Activated CD8-positive, alpha-beta memory T cell treated with anti-CD3 and anti-CD28 coated beads, Interleukin-2, amount 50 U/mL, for 24 hours (primary cell): Measurements from ENCODE around the gene USP19.

Experiments used
- DNase-seq: peaks from one replicate; pipeline ENCODE4 v3.0.0-alpha.2; 2020; ENCODE audit errors: extremely low read depth

Gene USP19

DNA sequence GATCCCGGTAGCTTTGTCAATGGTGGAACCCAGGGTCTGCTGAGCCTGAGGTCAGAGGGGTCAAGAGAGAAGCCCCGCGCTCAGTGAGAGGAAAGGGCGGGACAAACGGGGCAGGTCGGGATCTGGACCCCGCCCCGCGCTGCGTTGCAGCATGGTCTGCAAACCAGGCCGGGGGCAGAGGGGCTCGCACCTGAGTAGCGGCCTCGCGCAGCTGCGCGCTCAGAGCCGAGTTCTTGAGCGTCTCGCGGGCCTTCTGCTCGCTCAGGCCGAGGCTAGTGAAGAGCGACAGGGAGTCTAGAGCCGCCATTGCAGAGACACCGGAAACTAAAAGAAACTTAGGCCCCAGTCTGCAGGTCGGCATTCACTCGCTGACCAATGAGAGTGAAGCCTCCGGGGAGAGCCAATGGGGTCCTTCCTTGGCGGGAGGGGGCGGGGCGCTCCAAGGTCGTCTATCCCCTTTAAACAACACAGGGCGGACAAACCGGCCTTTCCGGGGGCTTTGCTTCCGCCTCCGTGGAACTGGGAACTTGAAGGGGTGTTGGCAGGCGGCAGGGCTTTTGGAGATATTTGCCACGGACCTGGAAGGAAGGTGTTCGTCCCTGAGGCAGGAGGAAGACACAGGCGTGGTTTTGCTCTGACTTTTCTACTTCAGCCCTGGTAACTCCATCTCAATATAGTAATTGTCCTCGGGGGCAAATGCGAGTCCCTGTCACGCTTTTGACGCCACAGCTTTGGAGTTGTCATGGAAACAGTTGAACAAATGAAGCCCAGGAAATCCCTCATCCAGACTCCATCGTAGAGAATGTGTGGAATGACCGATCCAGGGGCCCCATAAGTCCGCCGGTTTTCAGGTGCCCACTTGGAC is 16.0 kb downstream of the USP19 start, which contains the start of gene QARS1:
TSS of gene QARS1 (minus strand) at position 331 of the 865 bp plus-strand sequence. CDS start at position 307, 24 bp downstream.
- DNase-seq, result peak; percentile 83

DNA sequence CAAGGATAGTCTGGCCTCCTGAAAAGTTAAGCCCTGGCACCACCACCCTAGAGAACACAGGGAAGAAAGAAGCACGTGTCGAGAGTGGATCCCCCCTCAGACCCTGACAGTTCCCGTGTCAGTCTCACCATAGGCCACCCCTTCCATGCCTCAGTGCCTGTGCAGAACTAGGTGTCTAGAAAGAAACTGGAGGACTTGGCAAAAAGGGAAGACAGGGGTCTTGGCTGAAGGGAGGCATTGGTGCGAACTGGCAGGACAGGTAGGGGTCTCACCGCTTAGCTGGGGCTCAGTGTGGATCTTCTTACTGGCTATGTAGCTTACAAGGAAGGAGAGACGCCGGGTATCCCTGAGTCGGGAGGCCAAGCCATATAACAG is 16.6 kb downstream of the USP19 start:
- no peak for DNase-seq

DNA sequence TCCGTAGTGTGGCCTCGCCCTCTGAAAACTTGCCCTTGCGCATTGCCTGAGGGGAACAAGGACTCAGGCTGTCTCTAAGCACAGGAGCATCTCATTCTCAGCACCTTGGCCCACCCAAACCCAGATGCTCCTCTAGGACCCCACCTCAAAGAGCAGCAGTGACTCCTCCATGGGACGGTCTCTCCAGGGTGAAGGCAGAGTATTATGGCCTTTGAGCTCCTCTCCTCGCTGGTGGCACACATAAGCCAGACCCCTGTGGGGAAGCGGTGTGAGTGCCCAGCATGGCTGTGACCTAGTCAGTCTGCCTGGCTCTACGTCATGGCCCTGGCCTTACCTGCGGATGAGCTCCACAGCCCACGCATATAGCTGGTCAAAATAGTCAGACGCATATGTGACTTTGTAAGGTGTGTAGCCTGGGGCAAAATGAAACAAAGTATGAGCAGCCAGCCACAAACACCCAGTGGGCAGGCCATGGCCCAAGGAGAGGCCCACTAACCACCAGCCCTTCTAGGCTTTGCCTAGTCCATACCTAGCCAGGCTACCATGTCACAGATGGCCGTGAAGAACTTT is 20.5 kb downstream of the USP19 start:
- DNase-seq, result no peak

DNA sequence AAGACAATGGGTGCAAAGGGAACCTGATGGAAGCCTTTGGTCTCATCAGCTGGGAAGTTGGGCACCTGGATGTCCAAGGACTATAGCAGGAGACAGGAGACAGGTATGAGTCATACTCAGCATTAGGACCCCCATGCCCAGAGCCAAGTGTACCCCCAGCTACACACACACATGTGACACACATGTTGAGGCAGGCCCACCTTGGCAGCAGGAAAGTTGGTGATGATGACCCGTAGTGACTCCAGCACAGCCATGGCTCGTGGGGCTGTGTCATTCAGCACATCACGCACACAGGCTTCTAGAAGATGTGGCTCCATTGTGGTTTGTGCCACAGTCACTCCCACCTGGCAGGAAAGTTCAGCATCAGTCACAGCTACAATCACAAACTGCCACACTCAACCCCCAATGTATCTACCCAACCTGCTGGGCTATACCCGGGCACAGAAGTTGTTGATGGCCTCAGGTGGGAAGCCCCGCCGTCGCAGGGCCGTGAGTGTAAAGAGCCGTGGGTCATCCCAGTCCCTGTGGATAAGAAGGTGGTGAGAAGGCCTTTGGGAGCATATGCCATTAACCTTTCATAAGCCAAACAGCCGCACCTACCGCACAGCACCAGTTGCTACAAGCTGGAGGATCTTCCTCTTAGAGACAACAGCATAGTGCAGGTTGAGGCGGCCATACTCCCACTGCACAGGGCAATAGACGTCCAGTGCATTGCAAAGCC is 21.6 kb downstream of the USP19 start:
- DNase-seq, result no peak

DNA sequence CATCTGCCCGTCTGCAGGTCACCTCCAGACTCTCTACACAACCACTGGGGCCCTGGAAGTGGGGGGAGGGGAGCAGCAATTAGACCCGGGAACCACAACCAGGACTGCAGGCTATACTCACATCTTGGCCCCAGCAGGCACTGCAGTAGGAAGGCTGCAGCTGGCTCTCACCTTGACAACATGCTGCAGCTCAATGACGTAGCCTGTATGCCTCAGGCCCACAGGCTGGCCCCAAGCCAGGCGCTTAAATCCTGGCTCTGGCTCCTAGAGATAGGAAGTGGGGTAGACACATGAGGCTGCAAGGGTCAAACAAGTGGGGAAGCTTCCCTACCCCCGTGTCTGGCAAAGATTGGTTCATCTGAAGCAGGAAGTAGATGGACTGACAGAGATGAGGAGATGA is 22.2 kb downstream of the USP19 start:
- DNase-seq, result no peak

DNA sequence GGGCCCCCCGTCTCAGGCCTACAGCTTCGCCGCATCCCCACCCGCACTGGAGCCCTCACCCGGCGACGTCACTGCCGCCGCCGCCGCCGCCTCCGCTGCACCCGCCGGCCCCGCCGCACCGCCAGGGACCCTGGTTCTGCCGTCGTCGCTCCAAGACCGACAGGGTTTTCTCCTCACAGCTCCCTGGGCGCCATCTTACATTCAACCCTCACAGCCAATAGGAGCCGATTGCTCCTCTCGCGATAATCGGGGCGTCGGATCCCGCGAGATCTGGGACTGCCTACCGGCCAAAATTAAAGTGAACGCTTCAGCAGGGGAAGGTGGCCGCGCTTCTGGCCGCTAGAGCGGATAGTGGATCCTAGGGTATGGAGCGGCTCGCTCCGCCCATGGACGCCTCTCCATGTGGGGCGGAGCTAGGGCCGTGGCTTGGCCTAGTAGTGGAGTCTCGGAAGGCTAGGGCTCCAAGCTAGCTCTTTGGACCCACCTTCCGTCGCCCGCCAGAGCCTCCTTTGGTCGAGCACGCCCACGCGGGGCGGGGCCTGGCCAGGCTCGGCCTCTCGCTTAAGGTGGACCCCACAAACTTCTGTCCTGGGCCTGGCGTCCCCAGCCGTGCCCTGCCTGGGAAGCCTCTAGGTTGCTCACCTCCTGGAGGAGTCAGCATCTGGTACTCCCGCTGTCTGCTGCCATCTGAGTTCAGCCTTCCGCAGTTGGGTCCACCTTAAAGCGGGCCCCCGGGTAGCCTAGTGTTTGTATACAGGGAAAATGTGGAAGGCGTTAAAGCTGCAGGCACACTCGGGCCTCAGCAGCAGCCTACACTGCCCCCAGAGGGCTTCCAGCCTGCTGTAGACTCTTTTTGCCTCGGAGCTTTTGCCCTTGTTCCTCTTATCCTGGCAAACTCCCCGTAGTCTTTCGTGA is 26.5 kb downstream of the USP19 start, which contains the start of gene QRICH1:
TSS of gene QRICH1 (minus strand) at position 219 of the 915 bp plus-strand sequence. CDS start 17,054 bp downstream, outside the sequence.
- peak; percentile 84 for DNase-seq

DNA sequence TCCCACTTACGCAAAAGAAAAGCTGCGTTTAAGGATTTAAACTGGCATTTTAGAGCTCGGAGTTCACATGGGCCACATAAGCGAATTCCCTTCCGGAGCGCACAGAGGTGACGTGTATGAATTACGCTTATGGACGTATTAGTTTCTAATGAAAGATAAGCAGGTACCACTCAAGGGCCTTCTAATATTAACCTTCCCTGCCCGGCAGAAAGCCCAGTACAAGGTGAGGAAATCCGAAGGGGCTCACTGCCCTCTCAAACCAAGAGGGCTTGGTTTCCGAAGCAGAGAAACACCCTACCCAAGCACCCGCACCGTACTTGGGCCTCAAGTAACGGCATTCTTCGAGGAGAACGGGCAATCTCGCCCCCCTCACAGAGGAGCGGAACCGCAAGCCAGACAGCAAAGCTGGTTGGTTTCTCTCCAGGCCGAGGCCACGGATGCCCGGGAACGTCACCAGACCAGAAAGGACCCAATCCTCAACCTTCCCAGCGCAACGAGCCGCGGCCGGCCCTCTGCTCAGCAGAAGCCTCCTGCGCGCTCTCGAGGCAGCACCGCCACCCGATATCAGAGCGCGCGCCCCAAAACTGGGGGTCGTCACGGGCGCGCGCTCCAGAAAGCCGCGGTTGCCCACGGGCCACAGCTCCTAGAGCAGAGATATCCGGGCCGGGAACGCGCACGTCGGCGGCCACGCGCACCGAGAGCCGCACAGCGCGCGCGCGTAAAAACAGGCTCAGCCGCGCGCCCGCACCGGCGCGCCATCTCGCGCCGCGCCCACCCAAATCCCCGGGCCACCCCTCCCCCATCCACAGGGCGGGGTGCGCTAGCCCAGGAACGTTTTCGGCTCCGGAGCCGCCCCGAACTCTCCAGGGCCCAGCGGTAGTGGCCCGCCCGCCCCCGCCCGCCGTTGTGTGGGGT is 27.4 kb downstream of the USP19 start:
- peak; percentile 41 for DNase-seq

DNA sequence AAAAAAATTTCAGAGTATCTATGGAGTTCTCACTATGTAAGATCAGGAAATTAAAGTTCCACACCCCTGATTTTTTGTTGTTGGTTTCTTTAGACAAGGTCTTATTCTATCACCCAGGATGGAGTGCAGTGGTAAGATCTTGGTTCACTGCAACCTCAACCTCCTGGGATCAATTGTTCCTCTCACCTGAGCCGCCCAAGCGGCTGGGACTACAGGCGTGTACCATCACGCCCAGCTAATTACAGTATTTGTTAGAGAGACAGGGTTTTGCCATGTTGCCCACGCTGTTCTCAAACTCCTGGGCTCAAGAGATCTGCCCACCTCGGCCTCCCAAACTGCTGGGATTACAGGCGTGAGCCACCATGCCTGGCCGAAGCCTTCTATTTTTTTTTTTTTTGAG is 39.2 kb downstream of the USP19 start:
- DNase-seq, result no peak

DNA sequence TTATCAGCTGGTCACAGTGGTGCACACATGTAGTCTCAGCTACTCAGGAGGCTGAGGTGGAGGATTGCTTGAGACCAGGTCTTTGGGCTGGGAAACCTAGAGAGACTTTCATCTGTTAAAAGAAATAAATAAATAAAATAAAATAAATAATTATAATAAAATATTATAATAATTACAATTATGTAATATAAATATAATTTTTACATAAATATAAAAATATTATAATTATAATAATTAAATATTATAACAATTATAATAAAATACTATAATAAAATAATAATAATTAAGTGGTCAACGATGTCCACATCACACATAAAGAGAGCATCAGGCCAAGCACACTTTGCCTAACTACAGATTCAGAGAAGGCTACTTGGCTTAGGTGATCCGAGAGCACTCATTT is 41.4 kb downstream of the USP19 start:
- no peak for DNase-seq

DNA sequence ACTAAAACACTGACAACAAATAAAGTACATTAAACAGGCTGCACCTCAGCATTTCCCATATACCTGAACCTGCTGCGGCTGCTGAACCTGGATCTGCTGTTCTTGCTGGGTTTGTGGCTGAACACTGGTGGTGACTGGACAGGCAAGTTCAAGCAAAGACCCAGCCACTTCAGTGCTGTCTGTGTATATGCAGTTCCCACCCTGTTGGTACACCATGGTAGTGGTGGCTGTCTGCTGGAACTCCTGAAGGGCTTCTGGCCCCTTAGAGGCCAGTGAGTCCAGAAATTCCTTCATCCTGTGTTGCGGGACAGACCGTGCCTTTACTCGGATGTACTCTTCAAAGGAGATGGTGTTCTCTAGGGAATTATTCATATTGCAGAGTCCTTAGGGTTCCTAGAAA is 44.0 kb downstream of the USP19 start:
- no peak for DNase-seq

DNA sequence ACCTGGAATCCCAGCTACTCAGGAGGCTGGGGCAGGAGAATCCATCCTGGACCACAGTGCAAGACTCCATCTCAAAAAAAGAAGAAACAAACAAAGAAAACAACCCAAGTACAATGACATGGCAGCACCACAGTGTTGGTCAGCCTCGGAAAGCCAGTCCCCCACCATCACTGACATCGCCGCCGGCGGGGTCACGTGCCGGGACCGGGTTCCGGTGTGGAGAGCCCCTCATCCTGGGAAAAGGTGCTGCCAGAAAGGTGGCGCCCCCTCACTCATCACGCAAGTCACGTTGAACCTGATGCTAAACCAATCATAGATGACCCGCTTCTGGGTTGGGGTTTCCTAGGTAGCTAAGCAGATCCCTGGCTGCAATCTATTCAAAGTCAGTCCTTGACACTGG is 44.5 kb downstream of the USP19 start:
- DNase-seq, result no peak
